HCT116 (cell line): ENCODE results near the gene GPR26. TPM values are rescaled to one million over a fixed set of nuclear protein-coding genes. Genes with fewer than 3 reads are reported as not detected.

Experiments
- ATAC-seq: fragments of 200-7000 bp; cut with Tn5 transposase; 2 replicates; pipeline ENCODE4 v1.9.1; 2020; ENCODE audit warnings: mild to moderate bottlenecking, moderate library complexity
- BruUV-seq: library from RNA; stranded (reverse); fragments of 400-500 nt; replicated peaks from 2 replicates; lab custom pipeline; 2021; lab: Mats Ljungman, UMichigan
- CTCF ChIA-PET: fragments of 300-600 bp; sonication (Branson Sonifier 250); formaldehyde crosslinking; loops from one replicate; lab custom pipeline; 2021; ENCODE audit warnings: antibody characterized with exemption; lab: Charles Lee
- POLR2A ChIA-PET: fragments of 300-600, 350-600 bp; sonication (Branson Sonifier 250); formaldehyde crosslinking; loops from one replicate; lab custom pipeline; 2021; ENCODE audit warnings: antibody characterized with exemption; lab: Charles Lee
- RAD21 ChIA-PET, 2 experiments: fragments of 300-600 bp; sonication (Branson Sonifier 250); formaldehyde crosslinking; loops; one replicate each; lab custom pipeline; 2023; ENCODE audit warnings: low total read pairs in 2 of 2; ENCODE audit not compliant: uncharacterized antibody in 2 of 2, unreplicated experiment in 2 of 2, low non-redundant PET in 1 of 2; lab: Charles Lee
- DNase-seq: peaks from one replicate; pipeline ENCODE4 v3.0.0-alpha.2; 2010; ENCODE audit warnings: low read depth, low spot score
- H2AFZ ChIP-seq: fragments of 200-600 bp; shearing (Covaris generic), sonication (generic); 2 replicates; pipeline ENCODE4 v1.6.1; 2017; ENCODE audit warnings: low read depth, mixed run types, mixed read lengths, antibody characterized with exemption, low read length; ENCODE audit not compliant: poor library complexity, severe bottlenecking
- H3K27ac ChIP-seq: 2 replicates; pipeline ENCODE4 v1.5.1; 2012; ENCODE audit warnings: low read depth, low read length
- H3K27me3 ChIP-seq: fragments of 200-600 bp; sonication (generic); 2 replicates; pipeline ENCODE4 v1.6.1; 2016; ENCODE audit warnings: mixed run types, low read length, mixed read lengths; ENCODE audit not compliant: insufficient read depth
- H3K36me3 ChIP-seq, 2 experiments: fragments of 200-500 bp in 1 of 2; fragments of 200-600 bp in 1 of 2; sonication (Bioruptor generic) in 1 of 2; sonication (generic) in 1 of 2; 2 replicates each; pipeline versions ENCODE4 v1.5.1 to v1.6.1; 2014 to 2016; ENCODE audit warnings: low read length in 2 of 2, inconsistent platforms in 1 of 2, mixed read lengths in 1 of 2, mixed run types in 1 of 2; ENCODE audit not compliant: insufficient read depth in 2 of 2, control insufficient read depth in 1 of 2
- H3K4me1 ChIP-seq, 2 experiments: fragments of 200-600 bp in 1 of 2; sonication (generic) in 1 of 2; 2 replicates each; pipeline versions ENCODE4 v1.5.1 to v1.6.1; 2012 to 2017; ENCODE audit warnings: low read length in 2 of 2, inconsistent platforms in 1 of 2, mild to moderate bottlenecking in 1 of 2, mixed read lengths in 1 of 2, mixed run types in 1 of 2, moderate library complexity in 1 of 2; ENCODE audit not compliant: insufficient read depth in 2 of 2, control insufficient read depth in 1 of 2
- H3K4me2 ChIP-seq: fragments of 200-600 bp; sonication (generic); 2 replicates; pipeline ENCODE4 v1.6.1; 2017; ENCODE audit warnings: mixed run types, low read length, mixed read lengths
- H3K4me3 ChIP-seq, 2 experiments: fragments of 200-600 bp in 1 of 2; sonication (generic) in 1 of 2; replicated peaks in 1 of 2; 2 replicates each; pipeline ENCODE4 v1.5.1; 2011 to 2016; ENCODE audit warnings: low read length in 2 of 2, control low read depth in 1 of 2, low read depth in 1 of 2, mild to moderate bottlenecking in 1 of 2, mixed read lengths in 1 of 2, mixed run types in 1 of 2
- H3K79me2 ChIP-seq: fragments of 200-600 bp; sonication (generic); 2 replicates; pipeline ENCODE4 v1.6.1; 2017; ENCODE audit warnings: mild to moderate bottlenecking, mixed run types, low read length, moderate library complexity, mixed read lengths; ENCODE audit not compliant: insufficient read depth
- H3K9ac ChIP-seq: fragments of 200-600 bp; sonication (generic); 2 replicates; pipeline ENCODE4 v1.6.1; 2016; ENCODE audit warnings: low read length, mixed read lengths
- H3K9me2 ChIP-seq: fragments of 200-600 bp; sonication (generic), shearing (Covaris generic); 2 replicates; pipeline ENCODE4 v1.6.1; 2017; ENCODE audit warnings: mixed run types, mild to moderate bottlenecking, moderate library complexity; ENCODE audit not compliant: insufficient read depth
- H3K9me3 ChIP-seq, 2 experiments: fragments of 200-500 bp in 1 of 2; fragments of 200-600 bp in 1 of 2; sonication (Bioruptor generic) in 1 of 2; sonication (generic) in 1 of 2; 2 replicates each; pipeline ENCODE4 v1.6.1; 2014 to 2017; ENCODE audit warnings: low read length in 2 of 2, mixed read lengths in 2 of 2, inconsistent platforms in 1 of 2, low read depth in 1 of 2, mild to moderate bottlenecking in 1 of 2, mixed run types in 1 of 2, moderate library complexity in 1 of 2; ENCODE audit not compliant: control insufficient read depth in 1 of 2, insufficient read depth in 1 of 2
- H4K20me1 ChIP-seq: fragments of 200-600 bp; sonication (generic), shearing (Covaris generic); 2 replicates; pipeline ENCODE4 v1.6.1; 2017; ENCODE audit warnings: mixed run types, mild to moderate bottlenecking, moderate library complexity; ENCODE audit not compliant: insufficient read depth
- CBX3 ChIP-seq: IDR thresholded peaks from 2 replicates; pipeline ENCODE4 v1.6.1; 2012; ENCODE audit warnings: low read depth
- CEBPB ChIP-seq: IDR thresholded peaks from 2 replicates; pipeline ENCODE4 v1.6.1; 2012; ENCODE audit warnings: low read depth
- FOSL1 ChIP-seq: IDR thresholded peaks from 2 replicates; pipeline ENCODE4 v1.6.1; 2012; ENCODE audit warnings: low read depth
- POLR2A ChIP-seq: IDR thresholded peaks from 2 replicates; pipeline ENCODE4 v1.7.0; 2011; ENCODE audit warnings: borderline replicate concordance; ENCODE audit not compliant: insufficient read depth, insufficient read length; ENCODE audit errors: extremely low read depth
- intact Hi-C: fragments of 100-400 bp; cut with micrococcal nuclease; formaldehyde crosslinking; loops from 2 replicates; pipeline ENCODE4 v1.10.0; 2022
- total RNA-seq: library from RNA; stranded (reverse); gene quantifications from one replicate; pipeline ENCODE4 v1.2.1, GENCODE V29; 2021; ENCODE audit not compliant: unreplicated experiment

Gene GPR26
- total RNA-seq, 1 experiment from 2014 or later: not detected

GRCh38 chr10:123744224-123744536, 78.0 kb downstream of the GPR26 start:
- intact Hi-C loops: no loop called here
- no peaks in the 10 kb centered on the region for H3K79me2 ChIP-seq
- POLR2A ChIA-PET: no interaction called here
- no peaks in the 10 kb centered on the region for H3K9me2 ChIP-seq
- no peak overlapping the region for H3K4me2 ChIP-seq
- H3K27ac ChIP-seq: no peak overlapping the region
- TF ChIP-seq FOSL1 (no peak), CBX3 (no peak), CEBPB (no peak), POLR2A (no peak)
- no peak for DNase-seq
- no peak for ATAC-seq
- peaks cover 57% of the 10 kb centered on the region for H3K27me3 ChIP-seq
- H3K4me3 ChIP-seq: no peak overlapping the region
- H3K36me3 ChIP-seq: no peaks in the 10 kb centered on the region
- H3K9me3 ChIP-seq: no peaks in the 10 kb centered on the region
- H4K20me1 ChIP-seq: no peaks in the 10 kb centered on the region
- no TSS peak for BruUV-seq
- no peak overlapping the region for H3K9ac ChIP-seq
- CTCF ChIA-PET: no interaction called here
- RAD21 ChIA-PET: no interaction called here
- H2AFZ ChIP-seq: no peak overlapping the region
- H3K4me1 ChIP-seq: no peaks in the 10 kb centered on the region

Other genes with a start within 250 kb of the GPR26 start
- gene CPXM2, start 225.5 kb downstream of the GPR26 start, total RNA-seq: 0.12 TPM